ENCODE measurements around the gene LRTM2.

- TF ChIP-seq CTCF (IDR thresholded peaks at IDR 0.05) (no peak), ZFX (IDR thresholded peaks at IDR 0.05; ENCODE audit: borderline replicate concordance) (no peak)
Measured at GRCh38 chr12:1878214-1878613, 57.8 kb downstream of the LRTM2 start.
